ENCODE measurements around the gene PTCD2.
A peak's percentile ranks its signal among the peaks of the same experiment; 100 is the strongest.

Gene PTCD2

DNA sequence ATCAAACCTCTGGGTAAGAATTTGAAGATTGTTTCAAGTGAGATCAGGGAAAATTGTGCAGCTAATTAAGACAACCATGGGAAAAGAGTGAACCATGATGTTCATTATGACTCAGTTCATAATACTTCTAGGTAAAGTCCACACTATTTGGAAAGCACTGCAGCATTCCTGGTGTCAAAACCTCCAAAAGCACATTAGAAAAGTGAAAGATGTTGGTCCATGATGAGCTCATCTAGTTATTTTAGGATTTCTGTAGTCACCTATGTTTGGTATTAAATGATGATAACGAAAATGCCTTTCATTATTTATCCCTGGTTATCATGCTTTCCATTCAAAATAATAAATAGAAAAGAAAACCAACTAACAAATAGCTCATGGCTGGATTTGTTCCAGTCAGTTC, 49.1 kb downstream of the PTCD2 start:
- no peak for TF ChIP-seq CTCF (conservative IDR thresholded peaks at IDR 0.05; ENCODE audit: low read depth, low read length)
- H3K4me3 ChIP-seq (ENCODE audit: low read depth, low read length) = no peak overlapping the region
- DNase-seq (ENCODE audit: low read depth) = peak; percentile 30

GRCh38 chr5:72369711-72370110, 49.5 kb downstream of the PTCD2 start:
- TF ChIP-seq CTCF (conservative IDR thresholded peaks at IDR 0.05; ENCODE audit: low read depth, low read length) = no peak

GRCh38 chr5:72372331-72372730, 52.2 kb downstream of the PTCD2 start:
- DNase-seq (ENCODE audit: low read depth) = no peak
- no peak for TF ChIP-seq CTCF (conservative IDR thresholded peaks at IDR 0.05; ENCODE audit: low read depth, low read length)
- no peak overlapping the region for H3K4me3 ChIP-seq (ENCODE audit: low read depth, low read length)

More at GRCh38 chr5:72369711-72370110, 49.5 kb downstream of the PTCD2 start:
- no peak for DNase-seq (ENCODE audit: low read depth)
- no peak overlapping the region for H3K4me3 ChIP-seq (ENCODE audit: low read depth, low read length)

GRCh38 chr5:72372923-72373322, 52.8 kb downstream of the PTCD2 start:
- no peak overlapping the region for H3K4me3 ChIP-seq (ENCODE audit: low read depth, low read length)
- DNase-seq (ENCODE audit: low read depth) = no peak
- TF ChIP-seq CTCF (conservative IDR thresholded peaks at IDR 0.05; ENCODE audit: low read depth, low read length) = no peak

DNA sequence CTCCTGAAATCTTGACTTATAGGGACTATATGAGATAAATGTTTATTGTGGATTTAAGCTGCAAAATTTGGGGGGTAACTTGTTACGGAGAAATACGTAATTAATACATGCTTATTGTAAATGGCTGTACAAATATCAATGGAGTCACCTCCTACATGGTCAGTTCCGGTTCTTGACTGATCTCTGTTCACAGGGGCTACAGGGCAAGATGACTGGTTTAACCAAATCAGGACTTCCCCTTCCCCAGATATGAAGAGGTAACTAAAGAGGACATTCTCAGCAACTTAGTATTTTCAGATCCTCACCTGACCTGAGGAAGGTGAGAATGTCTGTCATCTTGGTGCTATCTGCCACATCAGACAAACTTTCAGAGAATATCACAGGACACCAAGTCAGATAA, 54.7 kb downstream of the PTCD2 start:
- TF ChIP-seq CTCF (conservative IDR thresholded peaks at IDR 0.05; ENCODE audit: low read depth, low read length) = no peak
- H3K4me3 ChIP-seq (ENCODE audit: low read depth, low read length) = no peak overlapping the region
- DNase-seq (ENCODE audit: low read depth) = no peak

- H3K4me3 ChIP-seq (ENCODE audit: low read depth, low read length) = no peak overlapping the region
- no peak for TF ChIP-seq CTCF (conservative IDR thresholded peaks at IDR 0.05; ENCODE audit: low read depth, low read length)
- DNase-seq (ENCODE audit: low read depth) = no peak
Observed at GRCh38 chr5:72376381-72376780, 56.2 kb downstream of the PTCD2 start.

DNA sequence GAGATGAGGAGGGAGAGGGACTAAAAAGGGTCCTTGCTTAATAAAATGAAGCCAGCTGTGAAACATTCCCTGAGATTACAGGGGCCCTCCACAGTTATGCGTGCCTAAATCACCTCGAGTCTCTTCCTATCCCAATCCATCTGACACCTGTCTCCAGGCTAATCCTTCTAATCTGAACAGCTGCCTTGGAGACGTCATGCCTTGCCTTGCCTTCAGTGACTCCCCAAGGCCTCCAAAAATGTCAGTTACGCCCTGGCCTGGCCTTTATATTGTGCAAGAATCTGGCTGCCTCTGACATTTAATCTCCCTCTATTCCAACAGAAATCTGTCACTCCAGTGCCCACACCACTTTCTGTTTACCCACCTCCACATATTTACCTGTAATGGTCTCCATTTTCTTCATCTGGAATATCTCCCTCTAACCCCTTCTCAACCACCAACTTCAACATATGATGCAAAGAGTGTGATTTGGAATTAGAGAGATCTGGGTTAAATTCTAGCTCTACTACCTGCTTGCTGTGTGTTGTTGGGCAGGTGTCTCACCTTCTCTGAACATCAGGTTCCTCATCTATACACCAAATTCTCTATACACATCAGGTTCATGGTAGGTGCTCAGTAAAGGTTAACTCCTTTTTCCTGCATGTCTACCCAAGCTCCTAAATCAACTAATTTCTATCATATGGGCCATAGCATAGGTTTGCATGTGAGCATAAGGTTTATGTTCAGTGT, 57.9 kb downstream of the PTCD2 start:
- TF ChIP-seq CTCF (conservative IDR thresholded peaks at IDR 0.05; ENCODE audit: low read depth, low read length) = no peak
- peak; percentile 24 for DNase-seq (ENCODE audit: low read depth)
- H3K4me3 ChIP-seq (ENCODE audit: low read depth, low read length) = no peak overlapping the region

All from choroid plexus epithelial cell (primary cell).